K562 (cell line): ENCODE data around the gene MT1A. TPM values are rescaled to one million over a fixed set of nuclear protein-coding genes. Genes with fewer than 3 reads are reported as not detected.

Experiments used
- ATAC-seq: fragments of 200-7000 bp; cut with Tn5 transposase; 3 replicates; pipeline ENCODE4 v1.9.1; 2020; ENCODE audit warnings: moderate library complexity
- BruUV-seq: library from RNA; stranded (reverse); fragments of 400-500 nt; replicated peaks from 2 replicates; lab custom pipeline; 2021; lab: Mats Ljungman, UMichigan
- CTCF ChIA-PET: fragments of 300-600 bp; formaldehyde crosslinking; extraction: SDS; loops from one replicate; lab custom pipeline; 2021; ENCODE audit warnings: low intra/inter-chr PET ratio; lab: Yijun Ruan, JAX
- POLR2A ChIA-PET: fragments of 300-600, 350-650 bp; sonication (Branson Sonifier 250); formaldehyde crosslinking; extraction: SDS; loops from one replicate; lab custom pipeline; 2021; ENCODE audit warnings: antibody characterized with exemption, inconsistent platforms; lab: Yijun Ruan, JAX
- DNase-seq, 4 experiments: peaks; one replicate each; pipeline versions ENCODE4 v3.0.0 to v3.0.0-alpha.2; 2011 to 2018; ENCODE audit warnings: low spot score in 3 of 4, mixed read lengths in 3 of 4; ENCODE audit errors: extremely low read depth in 1 of 4
- FAIRE-seq: peaks from 2 replicates; lab custom pipeline; 2011; peaks lifted over from hg19 to GRCh38; lab: Jason Lieb, UNC
- H2AFZ ChIP-seq: 2 replicates; pipeline ENCODE4 v1.6.0; 2011; ENCODE audit warnings: low read depth, low read length, control low read depth, inconsistent platforms
- H3K27ac ChIP-seq: fragments of 200-600 bp; 3 replicates; pipeline ENCODE4 v1.8.0; 2011; ENCODE audit warnings: low read depth, mild to moderate bottlenecking, control low read depth, inconsistent platforms, low read length, moderate library complexity, mixed read lengths; ENCODE audit errors: extremely low read depth
- H3K27me3 ChIP-seq, 2 experiments: fragments of 300-600 bp in 1 of 2; 2 replicates in 1 of 2; 3 replicates in 1 of 2; pipeline versions ENCODE4 v1.6.0 to v1.8.0; 2011; ENCODE audit warnings: inconsistent platforms in 2 of 2, low read length in 2 of 2, mild to moderate bottlenecking in 1 of 2, mixed read lengths in 1 of 2, moderate library complexity in 1 of 2; ENCODE audit not compliant: control insufficient read depth in 2 of 2, insufficient read depth in 2 of 2
- H3K36me3 ChIP-seq: fragments of 300-600 bp; 3 replicates; pipeline ENCODE4 v1.8.0; 2011; ENCODE audit warnings: mild to moderate bottlenecking, low read length, inconsistent platforms; ENCODE audit not compliant: control insufficient read depth, insufficient read depth
- H3K4me1 ChIP-seq, 2 experiments: fragments of 200-600 bp in 1 of 2; replicated peaks in 1 of 2; 2 replicates in 1 of 2; 3 replicates in 1 of 2; pipeline versions ENCODE4 v1.5.1 to v1.8.0; 2011; ENCODE audit warnings: inconsistent platforms in 2 of 2, low read length in 2 of 2, mild to moderate bottlenecking in 1 of 2, mixed read lengths in 1 of 2, moderate library complexity in 1 of 2; ENCODE audit not compliant: control insufficient read depth in 2 of 2, insufficient read depth in 2 of 2
- H3K4me2 ChIP-seq: 2 replicates; pipeline ENCODE4 v1.6.1; 2011; ENCODE audit warnings: low read length, control low read depth, inconsistent platforms, mixed read lengths; ENCODE audit not compliant: insufficient read depth
- H3K4me3 ChIP-seq: fragments of 200-600 bp; sonication (generic), shearing (Covaris generic); 2 replicates; pipeline ENCODE4 v1.5.1; 2016; ENCODE audit warnings: control low read depth, inconsistent platforms
- H3K79me2 ChIP-seq: fragments of 200-600 bp; 3 replicates; pipeline ENCODE4 v1.8.0; 2011; ENCODE audit warnings: low read length, inconsistent platforms; ENCODE audit not compliant: control insufficient read depth, insufficient read depth
- H3K9ac ChIP-seq, 2 experiments: 2 replicates each; pipeline versions ENCODE4 v1.6.0 to v1.6.1; 2011; ENCODE audit warnings: low read depth in 2 of 2, low read length in 2 of 2, control low read depth in 1 of 2, inconsistent platforms in 1 of 2, mild to moderate bottlenecking in 1 of 2, mixed read lengths in 1 of 2; ENCODE audit not compliant: insufficient read depth in 1 of 2
- H3K9me1 ChIP-seq: one replicate; pipeline ENCODE4 v1.6.0; 2011; ENCODE audit warnings: inconsistent platforms, mild to moderate bottlenecking, low read length, moderate library complexity; ENCODE audit not compliant: control insufficient read depth, insufficient read depth
- H3K9me3 ChIP-seq: replicated peaks from 2 replicates; pipeline ENCODE4 v1.5.1; 2011; ENCODE audit warnings: low read depth, low read length, inconsistent platforms; ENCODE audit not compliant: control insufficient read depth, insufficient read depth
- H4K20me1 ChIP-seq: replicated peaks from 2 replicates; pipeline ENCODE4 v1.6.1; 2011; ENCODE audit warnings: low read length, inconsistent platforms, mixed read lengths; ENCODE audit not compliant: control insufficient read depth, insufficient read depth
- MAFF ChIP-seq: IDR thresholded peaks from 2 replicates; pipeline ENCODE4 v1.6.1; 2012; ENCODE audit warnings: low read length, improper control_type of control experiment
- MAFG ChIP-seq: fragments of 450-650 bp; conservative IDR thresholded peaks from 2 replicates; pipeline ENCODE4 v1.6.1; 2016; ENCODE audit warnings: missing genetic modification characterization, missing compliant biosample characterization
- MAFK ChIP-seq: IDR thresholded peaks from 2 replicates; pipeline ENCODE4 v1.6.1; 2011; ENCODE audit warnings: low read length, improper control_type of control experiment
- MCM7 ChIP-seq, 2 experiments: fragments of 450-650 bp; IDR thresholded peaks; 2 replicates each; pipeline ENCODE4 v1.6.1; 2016 to 2018
- MXI1 ChIP-seq: IDR thresholded peaks from 2 replicates; pipeline ENCODE4 v1.6.1; 2011; ENCODE audit warnings: low read depth, mild to moderate bottlenecking, improper control_type of control experiment, low read length
- RBM34 ChIP-seq: fragments of 200-400 bp; formaldehyde crosslinking; IDR thresholded peaks from 2 replicates; pipeline ENCODE4 v1.6.1; 2018; ENCODE audit warnings: low read length, borderline replicate concordance; ENCODE audit not compliant: insufficient read depth
- SP2 ChIP-seq: IDR thresholded peaks from 2 replicates; pipeline ENCODE4 v1.6.1; 2011; ENCODE audit warnings: mild to moderate bottlenecking, low read depth, low read length, moderate library complexity; ENCODE audit not compliant: poor library complexity, severe bottlenecking; ENCODE audit errors: extremely low read depth
- STAT5A ChIP-seq: IDR thresholded peaks from 2 replicates; pipeline ENCODE4 v1.6.1; 2012; ENCODE audit warnings: low read length, inconsistent platforms, borderline replicate concordance
- ZNF282 ChIP-seq: sonication (generic); formaldehyde crosslinking; IDR thresholded peaks from 2 replicates; pipeline ENCODE4 v1.8.1; 2023; ENCODE audit warnings: missing genetic modification reagents
- ZNF316 ChIP-seq: fragments of 450-650 bp; IDR thresholded peaks from 2 replicates; pipeline ENCODE4 v1.6.1; 2016
- ZNF766 ChIP-seq: fragments of 200-800 bp; sonication (Bioruptor generic); conservative IDR thresholded peaks from 2 replicates; pipeline ENCODE4 v1.6.1; 2016; ENCODE audit warnings: missing genetic modification characterization, missing compliant biosample characterization
- WGBS: fragments of 100-300 bp; shearing (Covaris generic); methylation state at CpG from one replicate; pipeline ENCODE4 v1.1.6; 2016; ENCODE audit warnings: low coverage, mixed read lengths; ENCODE audit not compliant: insufficient coverage; ENCODE audit errors: missing lambda C conversion rate; 5-methylcytosine and 5-hydroxymethylcytosine counted together
- in situ Hi-C: fragments of 300-500 bp; cut with MboI; formaldehyde crosslinking; loops from 4 replicates; pipeline ENCODE4 v1.15.0; 2018; ENCODE audit warnings: inconsistent platforms, mixed read lengths
- intact Hi-C: fragments of 100-400 bp; cut with micrococcal nuclease; formaldehyde crosslinking; loops from 2 replicates; pipeline ENCODE4 v1.14.2; 2022
- polyA plus RNA-seq, 8 experiments: library from polyadenylated mRNA; depleted of rRNA in 4 of 8; stranded (reverse) in 5 of 8; unstranded in 3 of 8; fragments of >200 nt; fragmentation: Nextera tagmentation in 2 of 8; fragmentation: Illumina TruSeq in 1 of 8; extraction: Ambion mirVana in 2 of 8; extraction: Trizol in 1 of 8; gene quantifications; 2 replicates each; pipeline versions ENCODE4 v1.2.1 to v1.2.3, GENCODE V29; 2011 to 2014; ENCODE audit warnings: inconsistent platforms in 1 of 8, missing spikeins in 1 of 8
- total RNA-seq, 7 experiments: library from RNA; depleted of rRNA in 6 of 7; stranded (reverse); fragments of >200 nt in 6 of 7; fragmentation: Illumina TruSeq in 2 of 7; extraction: Trizol in 2 of 7; gene quantifications; 2 replicates each; pipeline versions ENCODE4 v1.2.1 to v1.2.3, GENCODE V29; 2011 to 2021; ENCODE audit warnings: low replicate concordance in 1 of 7
- TF ChIP-seq, protein P1 (sequence below), 3 experiments: IDR thresholded peaks in 2 of 3; conservative IDR thresholded peaks in 1 of 3; 2 replicates each; pipeline ENCODE4 v1.5.1; 2011 to 2012; ENCODE audit warnings: low read length in 3 of 3, mild to moderate bottlenecking in 3 of 3, control low read depth in 2 of 3, improper control_type of control experiment in 1 of 3, inconsistent platforms in 1 of 3, low read depth in 1 of 3, mixed read lengths in 1 of 3, moderate library complexity in 1 of 3; ENCODE audit not compliant: insufficient read depth in 2 of 3
- TF ChIP-seq, protein P2 (sequence below): fragments of 250-450 bp; sonication (Bioruptor Pico); IDR thresholded peaks from 2 replicates; pipeline ENCODE4 v1.8.0; 2022; ENCODE audit warnings: moderate library complexity, mild to moderate bottlenecking, inconsistent platforms
- TF ChIP-seq, protein P3 (sequence below): IDR thresholded peaks from 2 replicates; pipeline ENCODE4 v1.6.1; 2011; ENCODE audit warnings: borderline replicate concordance, low read depth, mild to moderate bottlenecking, moderate library complexity, low read length; ENCODE audit not compliant: insufficient read depth, poor library complexity, severe bottlenecking
- TF ChIP-seq, protein P4 (sequence below): sonication (generic); formaldehyde crosslinking; IDR thresholded peaks from 2 replicates; pipeline ENCODE4 v1.8.0; 2022; ENCODE audit warnings: mild to moderate bottlenecking, missing genetic modification reagents

MT1A gene
- total and polyA plus RNA-seq, 9 of the 15 experiments (the other 6 are each of a cell fraction or from before 2014, with no cell fraction given) = 0.23 TPM; not detected in 8

DNA sequence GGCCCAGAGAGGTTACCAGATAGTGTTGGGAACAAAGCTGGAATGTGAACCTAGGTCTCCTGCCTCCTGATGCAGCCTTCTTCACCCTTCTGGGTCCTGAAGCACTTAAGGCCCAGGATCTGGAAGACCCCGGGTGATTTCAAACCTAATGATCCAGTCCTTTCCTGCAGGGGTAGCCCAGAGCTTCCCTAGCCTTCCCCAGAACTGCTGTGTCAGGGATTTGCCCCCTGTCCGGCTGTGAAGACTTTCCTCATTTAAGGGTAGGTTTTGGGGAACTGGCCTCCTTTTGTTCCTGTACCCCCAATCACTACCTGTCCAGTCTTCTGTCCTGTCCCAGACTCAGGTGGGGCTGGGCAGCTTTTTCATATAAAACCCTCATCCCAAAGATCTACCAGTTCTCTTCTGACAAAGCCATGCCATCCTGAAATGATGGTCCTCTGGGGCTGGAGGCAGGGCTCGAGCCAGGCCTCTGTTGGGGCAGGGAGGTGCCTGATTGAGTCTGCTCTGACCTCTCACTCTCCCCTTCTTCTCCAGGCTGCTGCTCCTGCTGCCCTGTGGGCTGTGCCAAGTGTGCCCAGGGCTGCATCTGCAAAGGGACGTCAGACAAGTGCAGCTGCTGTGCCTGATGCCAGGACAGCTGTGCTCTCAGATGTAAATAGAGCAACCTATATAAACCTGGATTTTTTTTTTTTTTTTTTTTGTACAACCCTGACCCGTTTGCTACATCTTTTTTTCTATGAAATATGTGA lies 45.1 kb downstream of the MT1A start:
- Histone ChIP-seq H4K20me1 (no peaks in the 10 kb centered on the region), H3K4me3 (no peak overlapping the region), H3K27ac (no peak overlapping the region), H3K36me3 (no peaks in the 10 kb centered on the region), H2AFZ (no peak overlapping the region), H3K4me1 (peaks cover 6 to 12% of the 10 kb centered on the region in 2 experiments; a peak in 3 of 5 replicates), H3K9ac (no peak overlapping the region), H3K4me2 (peak overlapping the region; percentile 94; the same call in 1 of the 2 replicates), H3K9me1 (no peaks in the 10 kb centered on the region), H3K27me3 (peaks cover 4 to 41% of the 10 kb centered on the region in 2 experiments), H3K9me3 (no peaks in the 10 kb centered on the region), H3K79me2 (no peaks in the 10 kb centered on the region)
- no peak for ATAC-seq
- POLR2A ChIA-PET = interaction anchor here (0.6 to 1.2 kb wide), 4 partner anchors 11 to 112 kb away, joined by 3 to 6 read pairs (median 4); no protein-coding TSS in a partner anchor
- FAIRE-seq = no peak
- intact Hi-C loops = no loop called here
- CTCF ChIA-PET = interaction anchor here (0.6 kb wide), 1 partner anchor 125 kb away, joined by 4 read pairs; no protein-coding TSS in a partner anchor
- no TSS peak for BruUV-seq
- in situ Hi-C loops = no loop called here
- WGBS = 31% methylated on average over 4 of the region's 5 CpGs
- no peak for DNase-seq
- TF ChIP-seq MXI1 (no peak), STAT5A (no peak), SP2 (no peak), ZNF766 (CRISPR knock-in tag) (no peak), MAFK (peak; percentile 81), RBM34 (no peak), ZNF282 (CRISPR knock-in tag) (no peak), ZNF316 (peak; percentile 86), MAFF (peak; percentile 65), MAFG (tag) (peak; percentile 75), MCM7 (IDR thresholded peaks at IDR 0.05) (no peak)
- TF ChIP-seq, protein P1, sequence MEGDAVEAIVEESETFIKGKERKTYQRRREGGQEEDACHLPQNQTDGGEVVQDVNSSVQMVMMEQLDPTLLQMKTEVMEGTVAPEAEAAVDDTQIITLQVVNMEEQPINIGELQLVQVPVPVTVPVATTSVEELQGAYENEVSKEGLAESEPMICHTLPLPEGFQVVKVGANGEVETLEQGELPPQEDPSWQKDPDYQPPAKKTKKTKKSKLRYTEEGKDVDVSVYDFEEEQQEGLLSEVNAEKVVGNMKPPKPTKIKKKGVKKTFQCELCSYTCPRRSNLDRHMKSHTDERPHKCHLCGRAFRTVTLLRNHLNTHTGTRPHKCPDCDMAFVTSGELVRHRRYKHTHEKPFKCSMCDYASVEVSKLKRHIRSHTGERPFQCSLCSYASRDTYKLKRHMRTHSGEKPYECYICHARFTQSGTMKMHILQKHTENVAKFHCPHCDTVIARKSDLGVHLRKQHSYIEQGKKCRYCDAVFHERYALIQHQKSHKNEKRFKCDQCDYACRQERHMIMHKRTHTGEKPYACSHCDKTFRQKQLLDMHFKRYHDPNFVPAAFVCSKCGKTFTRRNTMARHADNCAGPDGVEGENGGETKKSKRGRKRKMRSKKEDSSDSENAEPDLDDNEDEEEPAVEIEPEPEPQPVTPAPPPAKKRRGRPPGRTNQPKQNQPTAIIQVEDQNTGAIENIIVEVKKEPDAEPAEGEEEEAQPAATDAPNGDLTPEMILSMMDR (IDR thresholded peaks at IDR 0.05 in 2 of 3, conservative IDR thresholded peaks at IDR 0.05 in 1 of 3; ENCODE audit: insufficient read depth in 2 of 3, low read depth in 1 of 3, low read length in 3 of 3) = 0 out of 6 replicates have a peak, but pooled peaks of 1 of the 3 experiments have one; percentile 18
- TF ChIP-seq, protein P2, sequence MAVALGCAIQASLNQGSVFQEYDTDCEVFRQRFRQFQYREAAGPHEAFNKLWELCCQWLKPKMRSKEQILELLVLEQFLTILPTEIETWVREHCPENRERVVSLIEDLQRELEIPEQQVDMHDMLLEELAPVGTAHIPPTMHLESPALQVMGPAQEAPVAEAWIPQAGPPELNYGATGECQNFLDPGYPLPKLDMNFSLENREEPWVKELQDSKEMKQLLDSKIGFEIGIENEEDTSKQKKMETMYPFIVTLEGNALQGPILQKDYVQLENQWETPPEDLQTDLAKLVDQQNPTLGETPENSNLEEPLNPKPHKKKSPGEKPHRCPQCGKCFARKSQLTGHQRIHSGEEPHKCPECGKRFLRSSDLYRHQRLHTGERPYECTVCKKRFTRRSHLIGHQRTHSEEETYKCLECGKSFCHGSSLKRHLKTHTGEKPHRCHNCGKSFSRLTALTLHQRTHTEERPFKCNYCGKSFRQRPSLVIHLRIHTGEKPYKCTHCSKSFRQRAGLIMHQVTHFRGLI (CRISPR knock-in tag) = no peak
- TF ChIP-seq, protein P3, sequence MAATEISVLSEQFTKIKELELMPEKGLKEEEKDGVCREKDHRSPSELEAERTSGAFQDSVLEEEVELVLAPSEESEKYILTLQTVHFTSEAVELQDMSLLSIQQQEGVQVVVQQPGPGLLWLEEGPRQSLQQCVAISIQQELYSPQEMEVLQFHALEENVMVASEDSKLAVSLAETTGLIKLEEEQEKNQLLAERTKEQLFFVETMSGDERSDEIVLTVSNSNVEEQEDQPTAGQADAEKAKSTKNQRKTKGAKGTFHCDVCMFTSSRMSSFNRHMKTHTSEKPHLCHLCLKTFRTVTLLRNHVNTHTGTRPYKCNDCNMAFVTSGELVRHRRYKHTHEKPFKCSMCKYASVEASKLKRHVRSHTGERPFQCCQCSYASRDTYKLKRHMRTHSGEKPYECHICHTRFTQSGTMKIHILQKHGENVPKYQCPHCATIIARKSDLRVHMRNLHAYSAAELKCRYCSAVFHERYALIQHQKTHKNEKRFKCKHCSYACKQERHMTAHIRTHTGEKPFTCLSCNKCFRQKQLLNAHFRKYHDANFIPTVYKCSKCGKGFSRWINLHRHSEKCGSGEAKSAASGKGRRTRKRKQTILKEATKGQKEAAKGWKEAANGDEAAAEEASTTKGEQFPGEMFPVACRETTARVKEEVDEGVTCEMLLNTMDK = no peak
- TF ChIP-seq, protein P4, sequence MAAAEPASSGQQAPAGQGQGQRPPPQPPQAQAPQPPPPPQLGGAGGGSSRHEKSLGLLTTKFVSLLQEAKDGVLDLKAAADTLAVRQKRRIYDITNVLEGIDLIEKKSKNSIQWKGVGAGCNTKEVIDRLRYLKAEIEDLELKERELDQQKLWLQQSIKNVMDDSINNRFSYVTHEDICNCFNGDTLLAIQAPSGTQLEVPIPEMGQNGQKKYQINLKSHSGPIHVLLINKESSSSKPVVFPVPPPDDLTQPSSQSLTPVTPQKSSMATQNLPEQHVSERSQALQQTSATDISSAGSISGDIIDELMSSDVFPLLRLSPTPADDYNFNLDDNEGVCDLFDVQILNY (CRISPR knock-in tag) = no peak
